GM23338 (cell line): ENCODE data around the gene ZNF496. TPM values are rescaled to one million over a fixed set of nuclear protein-coding genes. Genes with fewer than 3 reads are reported as not detected.

Source experiments
- ATAC-seq: fragments of 200-7000 bp; cut with Tn5 transposase; 3 replicates; pipeline ENCODE4 v1.9.1; 2020
- DNase-seq: peaks from one replicate; pipeline ENCODE4 v3.0.0-alpha.2; 2015; ENCODE audit warnings: low spot score
- H2AFZ ChIP-seq: fragments of 200-600 bp; sonication (generic); 2 replicates; pipeline ENCODE4 v1.8.0; 2016; ENCODE audit warnings: antibody characterized with exemption, mild to moderate bottlenecking, moderate library complexity
- H3F3A ChIP-seq: fragments of 200-600 bp; sonication (generic); replicated peaks from 2 replicates; pipeline ENCODE4 v1.8.0; 2017; ENCODE audit warnings: antibody characterized with exemption, mixed run types, low read depth
- H3K27ac ChIP-seq: fragments of 200-600 bp; sonication (generic); 2 replicates; pipeline ENCODE4 v1.6.1; 2016; ENCODE audit warnings: low read depth
- H3K27me3 ChIP-seq: fragments of 200-600 bp; sonication (generic); 2 replicates; pipeline ENCODE4 v1.8.0; 2016; ENCODE audit warnings: mild to moderate bottlenecking, mixed run types, moderate library complexity; ENCODE audit not compliant: insufficient read depth
- H3K36me3 ChIP-seq: fragments of 200-600 bp; sonication (generic); 2 replicates; pipeline ENCODE4 v1.8.0; 2016; ENCODE audit warnings: mild to moderate bottlenecking; ENCODE audit not compliant: insufficient read depth
- H3K4me1 ChIP-seq: fragments of 200-600 bp; sonication (generic); 2 replicates; pipeline ENCODE4 v1.8.0; 2016; ENCODE audit warnings: mild to moderate bottlenecking, moderate library complexity; ENCODE audit not compliant: insufficient read depth
- H3K4me2 ChIP-seq: fragments of 200-600 bp; sonication (generic); 2 replicates; pipeline ENCODE4 v1.7.1; 2017; ENCODE audit warnings: mixed run types
- H3K4me3 ChIP-seq: fragments of 200-600 bp; sonication (generic); 2 replicates; pipeline ENCODE4 v1.6.1; 2016; ENCODE audit warnings: mixed run types
- H3K79me2 ChIP-seq: fragments of 200-600 bp; sonication (generic); replicated peaks from 2 replicates; pipeline ENCODE4 v1.8.0; 2017; ENCODE audit warnings: mild to moderate bottlenecking; ENCODE audit not compliant: insufficient read depth
- H3K9me2 ChIP-seq: fragments of 200-600 bp; sonication (generic); 2 replicates; pipeline ENCODE4 v1.8.0; 2017; ENCODE audit not compliant: insufficient read depth
- H4K20me1 ChIP-seq: fragments of 200-600 bp; sonication (generic); replicated peaks from 2 replicates; pipeline ENCODE4 v1.8.0; 2017; ENCODE audit warnings: mild to moderate bottlenecking; ENCODE audit not compliant: insufficient read depth
- H3K27ac Mint-ChIP-seq: 2 replicates; pipeline ENCODE4 v1.8.0; 2020; ENCODE audit warnings: inconsistent platforms, mild to moderate bottlenecking, moderate library complexity, mixed read lengths
- H3K27me3 Mint-ChIP-seq: 3 replicates; pipeline ENCODE4 v1.8.0; 2022; ENCODE audit warnings: low read depth, mild to moderate bottlenecking, moderate library complexity, mixed read lengths, inconsistent platforms; ENCODE audit not compliant: insufficient read depth, poor library complexity
- H3K36me3 Mint-ChIP-seq: 3 replicates; pipeline ENCODE4 v1.8.0; 2021; ENCODE audit warnings: low read depth, mild to moderate bottlenecking, inconsistent platforms, moderate library complexity, mixed read lengths
- H3K4me1 Mint-ChIP-seq: 3 replicates; pipeline ENCODE4 v1.8.0; 2020; ENCODE audit warnings: mild to moderate bottlenecking, inconsistent platforms, mixed read lengths
- H3K4me3 Mint-ChIP-seq: 3 replicates; pipeline ENCODE4 v1.8.0; 2021; ENCODE audit warnings: moderate library complexity, mild to moderate bottlenecking, inconsistent platforms, mixed read lengths
- H3K9me3 Mint-ChIP-seq: 3 replicates; pipeline ENCODE4 v1.8.0; 2020; ENCODE audit warnings: moderate library complexity, mild to moderate bottlenecking, inconsistent platforms, mixed read lengths
- CTCF ChIP-seq, 2 experiments: fragments of 200-600 bp in 1 of 2; sonication (generic) in 1 of 2; conservative IDR thresholded peaks; 2 replicates each; pipeline versions ENCODE4 v1.5.1 to v1.6.1; 2016 to 2017; ENCODE audit warnings: antibody characterized with exemption in 2 of 2, low read depth in 2 of 2, mild to moderate bottlenecking in 2 of 2, moderate library complexity in 1 of 2
- EZH2 ChIP-seq: fragments of 200-600 bp; sonication (generic); IDR thresholded peaks from one replicate; pipeline ENCODE4 v1.8.0; 2017; ENCODE audit warnings: antibody characterized with exemption, mild to moderate bottlenecking, low read depth; ENCODE audit not compliant: unreplicated experiment
- EZH2phosphoT487 ChIP-seq: fragments of 200-600 bp; sonication (generic); IDR thresholded peaks from one replicate; pipeline ENCODE4 v1.8.1; 2018; ENCODE audit warnings: antibody characterized with exemption; ENCODE audit not compliant: unreplicated experiment
- NANOG ChIP-seq: IDR thresholded peaks from 2 replicates; pipeline ENCODE4 v1.6.1; 2016; ENCODE audit warnings: antibody characterized with exemption, borderline replicate concordance
- POLR2AphosphoS5 ChIP-seq: IDR thresholded peaks from 2 replicates; pipeline ENCODE4 v1.6.1; 2016; ENCODE audit warnings: antibody characterized with exemption, low read depth
- REST ChIP-seq: IDR thresholded peaks from one replicate; pipeline ENCODE4 v1.6.1; 2018; ENCODE audit warnings: antibody characterized with exemption; ENCODE audit not compliant: unreplicated experiment
- STAT1 ChIP-seq: IDR thresholded peaks from one replicate; pipeline ENCODE4 v1.6.1; 2016; ENCODE audit warnings: antibody characterized with exemption; ENCODE audit not compliant: unreplicated experiment
- ZNF114 ChIP-seq: fragments of 250-450 bp; sonication (Bioruptor Pico); IDR thresholded peaks from 2 replicates; pipeline ENCODE4 v1.5.0; 2020; ENCODE audit warnings: mild to moderate bottlenecking, moderate library complexity
- ZNF331 ChIP-seq: fragments of 250-450 bp; sonication (Bioruptor Pico); IDR thresholded peaks from 2 replicates; pipeline ENCODE4 v1.5.0; 2020; ENCODE audit warnings: low read depth, mild to moderate bottlenecking, moderate library complexity
- ZNF462 ChIP-seq: fragments of 250-450 bp; sonication (Bioruptor Pico); IDR thresholded peaks from 2 replicates; pipeline ENCODE4 v1.5.0; 2020; ENCODE audit warnings: mild to moderate bottlenecking, moderate library complexity
- polyA plus RNA-seq: library from polyadenylated mRNA; unstranded; fragments of >200 nt; fragmentation: Nextera tagmentation; extraction: Ambion mirVana; gene quantifications from 2 replicates; pipeline ENCODE4 v1.2.1, GENCODE V29; 2016
- total RNA-seq: library from RNA; depleted of rRNA; stranded (reverse); fragments of >200 nt; shearing (Covaris generic); gene quantifications from 2 replicates; pipeline ENCODE4 v1.2.3, GENCODE V29; 2014

The ZNF496 gene
- total and polyA plus RNA-seq, 2 experiments from 2014 or later: 22.0 to 127 TPM

DNA sequence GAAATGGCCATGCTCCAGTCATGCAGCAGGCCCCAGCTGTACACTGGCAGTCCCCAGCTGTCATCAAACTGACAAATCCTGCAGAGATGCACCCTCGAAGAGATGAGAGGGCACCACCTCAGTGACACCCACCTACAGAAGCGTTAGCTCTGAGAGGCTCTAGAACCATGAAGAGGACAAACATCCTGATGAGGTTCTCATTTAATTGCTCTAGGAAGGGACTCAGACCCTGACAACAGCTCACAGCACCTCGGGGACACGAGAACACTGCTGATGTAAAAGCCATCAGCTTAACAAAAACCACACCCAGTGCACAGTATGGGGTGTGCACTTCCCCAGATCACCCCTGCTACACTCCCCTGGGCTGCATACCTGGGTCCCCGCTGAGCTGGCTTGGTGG lies 3.4 kb downstream of the ZNF496 start (continued):
- TF ChIP-seq REST (no peak), CTCF (conservative IDR thresholded peaks at IDR 0.05; ENCODE audit: low read depth in 2 of 2) (no peak), STAT1 (no peak), EZH2phosphoT487 (no peak), ZNF331 (CRISPR knock-in tag) (no peak), ZNF114 (CRISPR knock-in tag) (no peak), NANOG (no peak)

DNA sequence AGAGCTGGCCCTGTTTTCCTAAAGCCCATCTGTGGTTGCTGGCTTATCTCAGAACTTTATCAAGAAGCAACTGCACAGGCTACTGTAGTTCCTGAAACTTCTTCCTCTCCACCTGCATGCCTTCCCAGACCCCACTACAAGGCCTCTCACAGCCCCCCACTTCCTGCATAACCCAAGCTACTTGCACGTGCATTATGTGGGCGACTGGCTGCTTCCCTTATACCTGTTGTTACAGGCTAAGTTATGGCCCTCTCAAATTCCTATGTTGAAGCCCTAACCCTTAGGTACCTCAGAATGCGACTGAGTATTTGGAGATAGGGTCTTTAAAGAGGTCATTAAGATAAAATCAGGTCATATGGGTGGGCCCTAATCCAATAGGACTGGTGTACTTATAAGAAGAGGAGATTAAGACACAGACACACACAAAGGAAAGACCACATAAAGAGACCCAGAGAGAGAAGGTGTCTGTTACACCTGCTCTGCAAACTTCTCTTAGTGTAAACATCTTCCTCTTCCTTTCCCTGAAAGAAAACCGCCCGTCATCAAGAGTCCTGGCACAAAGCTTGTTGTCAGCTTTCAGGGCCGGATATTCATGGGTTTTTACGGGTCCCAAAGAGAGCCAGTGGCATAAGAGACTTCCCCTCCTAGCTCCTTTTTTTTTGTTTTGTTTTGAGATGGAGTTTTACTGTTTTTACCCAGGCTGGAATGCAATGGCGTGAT lies 5.1 kb downstream of the ZNF496 start:
- peaks cover 64% of the 10 kb centered on the region for H3K79me2 ChIP-seq
- no peak overlapping the region for H2AFZ ChIP-seq
- no peak overlapping the region for H3K4me2 ChIP-seq
- H3F3A ChIP-seq: peaks cover 2% of the 10 kb centered on the region
- H3K36me3 ChIP-seq: peaks cover 51% of the 10 kb centered on the region
- Mint-ChIP-seq H3K27me3 (peaks cover 7% of the 10 kb centered on the region), H3K36me3 (peaks cover 80% of the 10 kb centered on the region), H3K4me3 (no peak overlapping the region), H3K4me1 (peaks cover 31% of the 10 kb centered on the region), H3K9me3 (no peaks in the 10 kb centered on the region), H3K27ac (no peak overlapping the region)
- no peak overlapping the region for H3K4me3 ChIP-seq
- H3K9me2 ChIP-seq: no peaks in the 10 kb centered on the region
- DNase-seq (no peak), ATAC-seq (no peak)
- H4K20me1 ChIP-seq: peaks cover 46% of the 10 kb centered on the region
- H3K27me3 ChIP-seq: no peaks in the 10 kb centered on the region
- no peak overlapping the region for H3K27ac ChIP-seq
- H3K4me1 ChIP-seq: peaks cover 6% of the 10 kb centered on the region; the same call in 1 of the 2 replicates
- TF ChIP-seq EZH2phosphoT487 (no peak), CTCF (conservative IDR thresholded peaks at IDR 0.05; ENCODE audit: low read depth in 2 of 2) (no peak), ZNF114 (CRISPR knock-in tag) (no peak), POLR2AphosphoS5 (no peak), EZH2 (no peak), ZNF462 (no peak), ZNF331 (CRISPR knock-in tag) (no peak)
